ENCODE results near the gene SGSH. TPM values are rescaled to one million over a fixed set of nuclear protein-coding genes. Genes with fewer than 3 reads are reported as not detected.

Gene SGSH
- total RNA-seq, 1 donor from 2014 or later: 43.9 TPM

DNA sequence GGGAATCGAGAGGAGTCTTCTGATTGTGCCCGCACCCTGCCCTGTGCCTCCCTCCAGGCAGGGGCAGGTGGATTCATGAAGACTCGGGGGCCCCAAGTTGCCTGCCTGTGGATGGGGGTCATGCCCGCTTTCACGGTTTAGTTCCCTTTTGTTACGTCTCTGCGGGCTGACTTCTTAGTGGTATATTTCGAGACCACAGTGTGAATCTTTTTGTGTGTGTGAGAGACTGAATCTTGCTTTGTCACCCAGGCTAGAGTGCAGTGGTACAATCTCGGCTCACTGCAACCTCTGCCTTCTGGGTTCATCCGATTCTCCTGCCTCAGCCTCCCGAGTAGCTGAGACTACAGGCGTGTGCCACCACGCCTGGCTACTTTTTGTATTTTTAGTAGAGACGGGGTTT is 22.4 kb upstream of the SGSH start:
- TF ChIP-seq, protein P1, sequence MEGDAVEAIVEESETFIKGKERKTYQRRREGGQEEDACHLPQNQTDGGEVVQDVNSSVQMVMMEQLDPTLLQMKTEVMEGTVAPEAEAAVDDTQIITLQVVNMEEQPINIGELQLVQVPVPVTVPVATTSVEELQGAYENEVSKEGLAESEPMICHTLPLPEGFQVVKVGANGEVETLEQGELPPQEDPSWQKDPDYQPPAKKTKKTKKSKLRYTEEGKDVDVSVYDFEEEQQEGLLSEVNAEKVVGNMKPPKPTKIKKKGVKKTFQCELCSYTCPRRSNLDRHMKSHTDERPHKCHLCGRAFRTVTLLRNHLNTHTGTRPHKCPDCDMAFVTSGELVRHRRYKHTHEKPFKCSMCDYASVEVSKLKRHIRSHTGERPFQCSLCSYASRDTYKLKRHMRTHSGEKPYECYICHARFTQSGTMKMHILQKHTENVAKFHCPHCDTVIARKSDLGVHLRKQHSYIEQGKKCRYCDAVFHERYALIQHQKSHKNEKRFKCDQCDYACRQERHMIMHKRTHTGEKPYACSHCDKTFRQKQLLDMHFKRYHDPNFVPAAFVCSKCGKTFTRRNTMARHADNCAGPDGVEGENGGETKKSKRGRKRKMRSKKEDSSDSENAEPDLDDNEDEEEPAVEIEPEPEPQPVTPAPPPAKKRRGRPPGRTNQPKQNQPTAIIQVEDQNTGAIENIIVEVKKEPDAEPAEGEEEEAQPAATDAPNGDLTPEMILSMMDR (IDR thresholded peaks at IDR 0.05; ENCODE audit: unreplicated experiment): no peak
- no peak for DNase-seq (ENCODE audit: low spot score, unreplicated experiment)
- no peaks in the 10 kb centered on the region for H3K9me3 Mint-ChIP-seq (ENCODE audit: low read depth)
- no peak overlapping the region for H3K27ac Mint-ChIP-seq
- peaks cover 18% of the 10 kb centered on the region for H3K36me3 Mint-ChIP-seq (ENCODE audit: insufficient read depth)
- H3K4me1 Mint-ChIP-seq (ENCODE audit: low read depth): no peaks in the 10 kb centered on the region
- H3K4me3 Mint-ChIP-seq (ENCODE audit: low read depth): no peak overlapping the region
- no peaks in the 10 kb centered on the region for H3K27me3 Mint-ChIP-seq

DNA sequence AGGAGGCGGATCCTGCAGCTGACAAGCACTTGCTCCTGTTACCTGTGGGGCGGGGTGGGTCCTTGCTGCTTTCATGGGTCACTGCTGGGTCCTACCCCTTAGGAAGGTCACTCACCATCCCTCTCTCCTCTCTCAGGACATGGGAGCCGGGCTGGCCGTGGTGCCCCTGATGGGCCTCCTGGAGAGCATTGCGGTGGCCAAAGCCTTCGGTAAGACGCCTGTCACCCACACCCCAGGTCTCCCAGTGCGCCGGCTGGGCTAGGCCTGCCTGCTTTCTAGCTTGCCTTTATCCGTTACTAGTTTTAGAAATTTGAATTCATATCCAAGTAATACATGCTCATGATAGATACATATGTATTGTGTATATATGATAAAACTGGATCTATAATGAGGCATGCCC is 17.3 kb upstream of the SGSH start:
- H3K36me3 Mint-ChIP-seq (ENCODE audit: insufficient read depth): peaks cover 30% of the 10 kb centered on the region
- no peaks in the 10 kb centered on the region for H3K27me3 Mint-ChIP-seq
- TF ChIP-seq, protein P1 (IDR thresholded peaks at IDR 0.05; ENCODE audit: unreplicated experiment): no peak
- DNase-seq (ENCODE audit: low spot score, unreplicated experiment): no peak
- H3K4me1 Mint-ChIP-seq (ENCODE audit: low read depth): no peaks in the 10 kb centered on the region
- H3K9me3 Mint-ChIP-seq (ENCODE audit: low read depth): peaks cover 8% of the 10 kb centered on the region
- no peak overlapping the region for H3K27ac Mint-ChIP-seq
- H3K4me3 Mint-ChIP-seq (ENCODE audit: low read depth): no peak overlapping the region

DNA sequence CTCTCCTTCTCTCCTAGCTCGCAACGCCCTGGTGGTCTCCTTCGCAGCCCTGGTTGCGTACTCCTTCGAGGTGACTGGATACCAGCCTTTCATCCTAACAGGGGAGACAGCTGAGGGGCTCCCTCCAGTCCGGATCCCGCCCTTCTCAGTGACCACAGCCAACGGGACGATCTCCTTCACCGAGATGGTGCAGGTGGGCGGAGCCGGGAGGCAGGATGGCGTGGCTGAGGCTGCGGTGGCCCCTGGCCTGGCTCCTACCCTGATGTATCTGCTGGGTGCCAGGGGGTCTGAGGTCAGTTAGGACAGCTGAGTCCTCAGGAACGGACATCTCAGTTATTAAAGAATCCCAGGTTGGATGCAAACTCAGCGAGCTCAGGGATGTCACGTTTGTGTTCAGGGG is 16.8 kb upstream of the SGSH start:
- H3K4me3 Mint-ChIP-seq (ENCODE audit: low read depth): no peak overlapping the region
- H3K27ac Mint-ChIP-seq: no peak overlapping the region
- H3K27me3 Mint-ChIP-seq: no peaks in the 10 kb centered on the region
- TF ChIP-seq, protein P1 (IDR thresholded peaks at IDR 0.05; ENCODE audit: unreplicated experiment): no peak
- H3K36me3 Mint-ChIP-seq (ENCODE audit: insufficient read depth): peaks cover 32% of the 10 kb centered on the region
- H3K4me1 Mint-ChIP-seq (ENCODE audit: low read depth): no peaks in the 10 kb centered on the region
- peaks cover 8% of the 10 kb centered on the region for H3K9me3 Mint-ChIP-seq (ENCODE audit: low read depth)
- DNase-seq (ENCODE audit: low spot score, unreplicated experiment): no peak

DNA sequence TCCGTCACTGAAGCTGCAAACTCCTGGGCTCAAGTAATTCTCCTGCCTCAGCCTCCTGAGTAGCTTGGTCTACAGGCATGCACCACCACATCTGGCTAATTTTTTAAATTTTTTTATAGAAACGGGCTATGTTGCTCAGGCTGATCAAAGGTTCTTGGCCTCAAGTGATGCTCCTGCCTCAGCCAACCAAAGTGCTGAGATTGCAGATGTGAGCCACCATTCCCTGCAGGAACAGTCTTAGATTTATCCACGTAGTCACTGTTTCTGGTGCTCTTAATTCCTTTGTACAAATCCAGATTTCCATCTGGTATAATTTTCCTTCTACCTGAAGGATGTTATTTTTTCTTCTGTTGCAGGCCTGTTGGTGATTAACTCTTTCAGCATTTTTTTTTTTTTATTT is 13.1 kb upstream of the SGSH start:
- no peaks in the 10 kb centered on the region for H3K4me1 Mint-ChIP-seq (ENCODE audit: low read depth)
- no peak for DNase-seq (ENCODE audit: low spot score, unreplicated experiment)
- no peak overlapping the region for H3K4me3 Mint-ChIP-seq (ENCODE audit: low read depth)
- H3K9me3 Mint-ChIP-seq (ENCODE audit: low read depth): peaks cover 12% of the 10 kb centered on the region
- H3K27ac Mint-ChIP-seq: no peak overlapping the region
- peaks cover 43% of the 10 kb centered on the region for H3K36me3 Mint-ChIP-seq (ENCODE audit: insufficient read depth)
- TF ChIP-seq, protein P1 (IDR thresholded peaks at IDR 0.05; ENCODE audit: unreplicated experiment): no peak
- no peaks in the 10 kb centered on the region for H3K27me3 Mint-ChIP-seq

DNA sequence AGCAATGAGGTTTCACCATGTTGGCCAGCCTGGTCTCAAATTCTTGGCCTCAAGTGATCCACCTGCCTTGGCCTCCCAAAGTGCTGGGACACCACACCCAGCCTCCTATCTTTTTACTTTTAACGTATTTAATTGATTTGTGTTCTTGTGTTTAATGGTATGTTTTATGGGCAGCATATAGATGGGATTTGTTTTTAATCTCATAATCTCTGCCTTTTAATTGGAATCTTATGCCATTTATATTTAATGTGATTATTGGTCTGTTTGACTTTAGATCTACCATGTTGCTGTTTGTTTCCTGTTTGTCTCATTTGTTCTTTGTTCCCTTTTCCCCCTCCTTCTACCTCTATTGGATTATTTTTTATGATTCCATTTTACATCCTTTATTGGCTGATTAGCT is 12.3 kb upstream of the SGSH start:
- TF ChIP-seq, protein P1 (IDR thresholded peaks at IDR 0.05; ENCODE audit: unreplicated experiment): no peak
- no peak overlapping the region for H3K4me3 Mint-ChIP-seq (ENCODE audit: low read depth)
- peaks cover 12% of the 10 kb centered on the region for H3K9me3 Mint-ChIP-seq (ENCODE audit: low read depth)
- peaks cover 39% of the 10 kb centered on the region for H3K36me3 Mint-ChIP-seq (ENCODE audit: insufficient read depth)
- no peaks in the 10 kb centered on the region for H3K4me1 Mint-ChIP-seq (ENCODE audit: low read depth)
- H3K27me3 Mint-ChIP-seq: no peaks in the 10 kb centered on the region
- H3K27ac Mint-ChIP-seq: no peak overlapping the region
- DNase-seq (ENCODE audit: low spot score, unreplicated experiment): no peak

Measured in progenitor cell of endocrine pancreas (in vitro differentiated cells).